HG03159 (cell line): ENCODE data around the gene NTRK3.

Source experiments
- ATAC-seq: cut with Tn5 transposase; IDR thresholded peaks from one replicate; pipeline ENCODE4 v1.9.1; 2021; ENCODE audit warnings: mild to moderate bottlenecking, moderate library complexity; ENCODE audit not compliant: unreplicated experiment

The NTRK3 gene

DNA sequence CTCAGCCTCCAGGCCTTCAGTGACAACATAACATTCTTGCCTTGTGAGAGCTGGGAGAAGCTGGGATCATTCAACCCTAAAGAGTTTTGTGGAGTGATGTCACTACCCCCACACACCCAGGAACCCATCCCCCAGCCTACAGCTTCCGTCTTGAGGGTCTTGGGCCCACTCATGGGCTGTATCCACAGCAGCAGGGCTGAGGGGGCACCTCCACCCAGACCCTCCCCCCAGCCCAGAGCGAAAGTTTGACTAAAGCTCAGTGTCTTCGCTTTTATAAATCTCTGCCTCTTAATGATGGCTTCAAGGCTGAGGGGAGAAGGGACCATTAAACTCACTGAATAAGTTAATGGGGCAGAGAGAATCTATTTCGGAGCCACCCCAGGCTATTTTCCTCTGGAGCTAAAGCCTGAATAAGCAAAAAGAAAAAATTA is 23.8 kb downstream of the NTRK3 start:
- ATAC-seq = no peak

DNA sequence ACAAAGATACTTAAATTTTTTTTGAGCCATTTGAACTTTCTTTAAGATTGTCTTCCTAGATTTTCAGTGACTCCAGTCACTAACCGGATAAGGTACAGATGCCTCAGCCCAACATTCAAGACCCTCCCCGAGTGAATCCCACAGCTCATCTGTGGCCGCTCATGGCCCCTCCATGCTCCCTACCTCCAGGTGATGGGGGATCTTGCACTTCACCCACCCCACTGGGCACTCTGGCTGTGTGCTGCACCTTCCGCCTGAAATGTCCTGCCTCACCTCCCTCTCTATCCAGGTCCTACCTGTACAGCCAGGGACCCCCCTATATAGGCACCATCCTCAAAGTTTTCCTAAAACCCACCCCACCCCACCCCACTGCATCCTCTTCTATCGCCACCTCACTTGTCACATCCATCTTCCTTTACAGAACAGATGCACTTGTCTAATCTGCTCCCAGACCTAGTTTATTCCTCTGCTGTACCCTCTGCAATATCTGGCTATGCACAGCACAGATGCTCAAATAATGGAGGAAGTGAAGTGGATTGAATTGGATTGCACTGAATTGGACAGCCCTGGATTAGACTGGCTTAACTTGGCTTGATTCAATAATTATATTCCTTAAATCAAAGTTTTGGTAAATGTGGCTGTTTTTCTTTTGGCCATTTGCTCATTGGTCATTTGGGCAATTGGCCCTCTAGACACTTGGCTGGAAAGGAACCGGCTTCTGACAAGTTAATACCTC is 24.5 kb downstream of the NTRK3 start:
- no peak for ATAC-seq

DNA sequence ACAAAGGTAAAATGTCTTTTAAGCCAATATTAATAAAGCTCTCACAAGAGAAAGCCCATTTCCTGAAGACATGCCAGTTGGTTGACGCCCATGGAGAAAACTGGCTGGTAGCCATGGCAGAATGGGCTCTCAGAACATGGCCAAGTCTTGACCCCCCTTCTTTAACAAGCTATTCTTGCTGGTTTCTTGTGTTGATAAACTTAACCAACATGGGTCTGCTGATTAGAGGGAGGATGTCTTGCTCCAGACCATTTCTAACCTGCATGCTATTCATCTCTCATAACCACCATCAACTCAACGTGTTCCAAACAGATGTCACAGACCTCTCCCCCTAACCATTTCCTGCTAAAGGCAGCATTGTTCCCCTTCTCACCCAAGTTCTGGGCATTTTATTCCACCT is 25.7 kb downstream of the NTRK3 start:
- no peak for ATAC-seq

- ATAC-seq = no peak
Observed at GRCh38 chr15:88225461-88225860, 31.1 kb downstream of the NTRK3 start.

DNA sequence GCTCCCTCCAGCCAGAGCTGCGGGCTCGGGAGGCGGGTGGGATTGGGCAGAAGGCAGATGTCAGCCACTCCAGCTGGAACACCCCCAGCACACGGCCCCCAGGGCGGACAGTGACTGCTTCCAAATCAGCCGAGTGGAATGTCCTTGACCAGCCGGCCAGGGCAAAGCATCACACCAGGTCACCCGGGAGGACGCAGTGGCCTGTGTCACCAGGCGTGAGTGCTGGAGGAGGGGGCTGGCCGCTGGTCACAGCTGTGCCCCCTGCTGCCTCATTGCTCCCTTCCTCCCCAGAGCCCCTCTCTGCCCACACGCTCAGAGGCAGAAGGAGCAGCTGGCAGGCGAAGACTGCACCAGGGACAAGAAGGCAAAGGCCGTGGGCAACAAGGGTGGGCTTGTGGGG is 33.5 kb downstream of the NTRK3 start:
- ATAC-seq = no peak

DNA sequence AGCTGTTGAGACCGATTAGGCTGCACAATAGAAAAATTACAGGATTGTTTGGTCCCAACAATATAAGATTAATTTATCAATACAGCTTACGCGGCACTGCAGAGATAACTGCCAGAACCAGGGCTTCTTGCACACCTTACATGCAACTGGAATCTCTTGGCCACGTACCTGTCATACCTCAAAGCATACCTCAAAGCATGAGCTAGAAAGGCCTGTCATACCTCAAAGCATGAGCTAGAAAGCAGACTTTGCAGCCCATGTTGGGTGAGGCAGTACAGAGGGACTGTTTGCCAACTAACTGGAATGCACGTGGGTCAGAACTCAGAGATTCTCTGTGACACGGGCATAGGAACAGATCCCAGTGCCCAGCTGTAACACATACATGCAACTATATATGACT is 34.7 kb downstream of the NTRK3 start:
- ATAC-seq = no peak

DNA sequence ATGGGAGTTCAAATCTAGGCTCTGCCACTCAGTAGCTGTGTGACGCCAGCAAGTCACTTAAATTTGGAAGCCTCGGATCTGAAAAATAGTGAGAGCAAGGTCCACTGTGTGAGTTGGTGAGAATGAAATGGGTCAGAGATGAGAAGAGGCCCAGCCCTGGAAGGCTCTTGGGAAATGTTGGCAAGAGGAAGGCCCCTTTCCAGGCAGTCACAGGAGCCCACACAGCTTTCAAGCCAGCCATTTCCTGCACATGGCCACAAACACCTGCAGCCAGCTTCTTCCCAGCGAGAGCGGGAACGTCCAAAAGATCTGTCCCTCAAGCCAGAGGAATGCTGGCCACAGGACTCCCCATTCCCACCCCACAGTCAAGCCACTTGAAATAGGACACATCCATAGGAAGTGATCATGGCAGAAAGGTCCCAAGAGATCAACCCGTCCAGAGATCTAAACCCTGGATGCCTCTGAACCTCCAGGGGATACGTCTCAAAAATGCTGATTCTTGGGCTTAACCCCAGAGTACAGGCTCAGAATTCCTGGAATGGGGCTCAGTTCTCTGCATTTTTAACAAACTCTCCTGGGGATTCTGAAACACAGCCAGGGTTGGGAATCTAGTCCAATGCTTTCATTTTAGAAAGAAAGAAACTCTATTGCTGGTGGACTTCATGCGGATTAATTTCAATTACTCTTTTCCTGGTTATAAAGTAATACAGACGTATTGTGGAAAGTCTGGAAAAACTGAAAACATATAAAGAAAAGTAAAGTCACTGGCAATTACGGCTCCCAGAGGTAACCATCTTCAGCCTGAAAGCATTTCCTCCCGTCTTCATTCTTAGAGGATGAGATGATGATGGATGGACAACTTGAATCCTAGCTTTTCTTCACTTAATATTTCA is 35.9 kb downstream of the NTRK3 start:
- no peak for ATAC-seq

GRCh38 chr15:88219623-88220022 is 36.9 kb downstream of the NTRK3 start:
- no peak for ATAC-seq

DNA sequence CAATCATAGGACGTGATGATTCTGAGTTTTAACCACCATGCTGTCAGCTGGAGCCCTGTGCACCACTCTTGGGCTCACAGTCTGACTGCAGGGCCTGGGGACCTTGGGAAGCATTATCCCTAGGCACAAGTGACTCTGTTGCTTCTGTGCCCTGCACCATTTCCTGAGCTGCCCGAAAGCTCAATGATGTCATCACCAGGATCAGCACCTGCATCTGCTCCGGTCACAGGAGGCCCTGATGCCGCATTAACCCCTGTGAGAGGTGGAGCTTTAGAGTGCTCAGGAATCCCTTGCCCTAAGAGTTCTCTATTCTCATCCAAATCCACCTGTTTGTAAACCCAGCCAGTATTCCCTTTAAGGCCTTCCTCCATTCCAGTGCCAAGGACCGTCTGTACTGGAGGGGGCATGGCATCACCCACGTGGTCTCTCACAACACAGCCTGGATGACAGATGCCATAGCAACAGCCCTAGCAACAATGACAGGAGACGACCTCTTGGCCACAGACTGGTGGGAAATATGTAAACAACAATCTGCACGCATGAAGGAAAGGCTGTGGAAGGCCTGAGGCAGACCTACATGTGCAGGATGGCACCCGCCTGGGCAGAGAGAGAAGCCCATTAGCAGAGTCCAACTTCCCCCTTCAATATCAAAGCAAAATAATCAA is 37.9 kb downstream of the NTRK3 start:
- no peak for ATAC-seq

GRCh38 chr15:88215066-88215648 is 41.4 kb downstream of the NTRK3 start:
- no peak for ATAC-seq

- ATAC-seq = no peak
Observed at GRCh38 chr15:88209111-88209510, 47.4 kb downstream of the NTRK3 start.

- ATAC-seq = no peak
Observed at GRCh38 chr15:88208396-88208795, 48.1 kb downstream of the NTRK3 start.

- no peak for ATAC-seq
Observed at GRCh38 chr15:88207565-88207964, 49.0 kb downstream of the NTRK3 start.

DNA sequence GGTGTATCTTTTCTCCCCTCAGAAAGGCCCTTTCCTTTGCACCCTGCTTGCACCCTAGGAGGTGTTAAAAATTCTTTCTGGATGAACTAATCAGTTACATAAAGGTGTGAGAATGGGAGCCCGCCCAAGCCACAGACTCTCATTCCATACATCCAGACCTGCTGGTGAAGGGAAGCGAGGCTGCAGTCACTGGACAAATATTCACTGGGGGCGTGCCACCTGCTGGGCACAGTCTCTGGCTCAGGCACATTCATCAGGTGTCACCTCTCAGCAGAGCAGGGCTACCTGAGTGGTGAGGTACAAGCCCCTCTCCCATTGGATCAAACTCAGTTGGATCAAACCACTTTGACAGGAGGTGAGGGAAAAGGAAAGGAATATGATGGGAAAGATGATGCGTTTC is 52.0 kb downstream of the NTRK3 start:
- ATAC-seq = no peak

DNA sequence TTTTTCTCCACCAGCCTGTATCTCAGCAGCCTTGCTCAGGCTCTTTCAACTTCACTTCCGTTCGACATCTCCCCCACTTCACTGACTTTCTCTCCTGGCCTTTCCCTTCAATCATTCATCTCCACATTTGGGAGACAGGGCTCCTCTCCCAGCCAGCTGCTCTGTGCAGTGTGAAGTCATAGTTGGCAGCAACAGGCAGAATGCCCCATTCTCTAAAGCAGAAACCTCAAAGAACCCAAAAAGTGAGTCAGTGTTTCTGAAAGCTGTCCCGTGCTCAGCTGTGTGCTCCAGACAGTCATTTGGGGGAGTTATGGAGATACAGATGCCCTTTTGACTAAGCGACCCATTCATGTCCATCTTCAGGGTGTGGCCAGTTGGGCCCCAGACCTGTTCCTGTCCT is 54.3 kb downstream of the NTRK3 start:
- no peak for ATAC-seq

GRCh38 chr15:88201207-88201606 is 55.3 kb downstream of the NTRK3 start:
- no peak for ATAC-seq

DNA sequence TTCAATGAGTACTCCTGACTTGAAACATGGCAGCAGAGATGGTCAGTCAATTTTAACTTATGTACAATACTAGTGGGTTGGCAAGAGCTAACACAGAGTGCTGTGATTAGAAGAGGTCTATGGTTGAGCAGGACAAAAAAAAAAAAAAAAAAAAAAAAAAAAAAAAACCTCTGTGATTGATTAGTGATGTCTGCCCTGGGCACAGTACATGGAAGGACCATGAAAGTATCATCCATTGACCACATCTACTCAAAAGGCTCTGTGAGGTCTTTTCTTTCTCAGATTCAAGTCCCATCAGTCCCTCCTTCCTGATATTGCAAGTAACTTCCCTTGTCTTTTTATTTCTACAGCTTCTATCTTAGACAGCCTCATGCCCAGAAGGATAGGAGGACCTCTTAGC is 59.6 kb downstream of the NTRK3 start:
- no peak for ATAC-seq

DNA sequence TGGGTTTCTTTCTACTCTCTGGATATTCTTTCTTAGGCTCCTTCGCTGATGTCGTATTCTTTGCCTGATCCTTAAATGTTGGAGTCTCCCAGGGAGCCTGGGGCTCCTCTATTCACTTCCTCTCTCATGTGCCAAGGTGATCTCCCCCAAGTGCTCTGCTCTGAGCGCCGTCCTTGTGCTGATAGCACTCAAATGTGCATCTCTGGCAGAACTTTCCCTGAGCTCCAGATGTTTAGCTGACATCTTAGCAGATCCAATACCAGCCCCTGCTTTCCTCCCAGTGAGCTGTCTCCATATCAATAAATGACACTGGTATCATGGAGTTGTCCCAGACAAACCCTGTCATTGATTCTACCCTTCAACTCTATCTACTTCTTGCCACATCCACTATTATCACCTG is 62.4 kb downstream of the NTRK3 start:
- no peak for ATAC-seq

DNA sequence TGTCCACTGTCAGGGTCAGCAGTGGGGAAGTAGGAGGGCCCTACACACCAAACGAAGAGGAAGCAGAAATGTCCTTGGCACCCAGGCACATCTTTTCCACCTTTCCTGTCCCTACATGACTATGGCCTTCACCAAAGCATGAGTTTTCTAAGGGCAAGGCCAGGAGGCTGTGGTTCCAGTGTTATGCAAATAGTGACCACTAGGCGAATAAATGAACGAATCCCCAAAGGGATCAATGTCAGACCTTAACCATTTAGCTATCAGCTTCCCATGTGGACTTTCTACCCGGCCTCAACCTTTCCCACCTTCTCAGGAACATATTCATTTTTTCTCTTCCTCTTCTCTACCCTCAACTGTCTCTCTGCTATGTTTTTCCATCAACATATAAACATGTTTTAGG is 63.1 kb downstream of the NTRK3 start:
- no peak for ATAC-seq

DNA sequence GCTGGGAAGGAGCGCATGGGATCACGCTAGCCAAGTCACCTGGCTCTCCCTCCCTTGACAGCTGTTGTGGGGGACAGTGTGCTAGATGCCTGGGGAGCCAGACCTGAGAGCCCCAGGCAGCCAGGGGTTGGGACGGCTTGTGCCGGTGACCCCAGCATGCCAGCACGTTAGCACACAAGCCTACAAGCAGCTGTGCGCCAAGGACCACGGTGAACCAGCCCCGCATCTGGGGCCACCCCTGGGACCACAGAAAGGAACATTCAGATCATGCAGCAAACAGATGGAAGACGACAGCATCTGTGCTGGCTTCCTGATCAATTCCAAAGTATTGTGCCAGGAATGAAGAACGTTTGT is 64.8 kb downstream of the NTRK3 start:
- ATAC-seq = no peak

DNA sequence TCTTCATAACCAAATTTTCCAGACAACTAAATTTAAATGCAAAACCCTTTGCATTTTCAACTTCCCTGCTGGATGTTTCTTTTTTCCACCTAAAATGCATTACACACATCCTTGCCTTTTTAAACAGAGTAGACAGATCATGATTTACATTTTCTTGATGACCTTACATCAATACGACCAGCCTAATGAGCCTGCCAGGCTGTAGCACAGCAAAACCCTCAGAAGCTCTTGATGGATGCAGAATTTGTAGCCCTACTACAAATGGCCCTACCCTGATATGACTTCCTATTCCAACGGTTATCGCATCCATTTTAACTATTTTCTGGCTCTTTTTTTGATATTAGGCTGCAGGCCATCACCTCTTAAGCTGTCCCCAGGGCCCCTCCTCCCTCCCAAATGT is 66.3 kb downstream of the NTRK3 start:
- ATAC-seq = no peak
